GM19467 (cell line): ENCODE data around the gene ZNF543.
"Not testable (repeated sequence)": the region's sequence is repeated elsewhere in the genome, so short reads cannot be mapped to it uniquely, and the experiment has no call there.

ENCODE experiments used
- ATAC-seq: cut with Tn5 transposase; IDR thresholded peaks from one replicate; pipeline ENCODE4 v1.9.1; 2021; ENCODE audit warnings: mild to moderate bottlenecking, moderate library complexity; ENCODE audit not compliant: unreplicated experiment

Gene ZNF543

GRCh38 chr19:57320180-57321084 lies at the start of gene ZNF543:
ZNF543 (plus strand) TSS chr19:57320472; CDS start chr19:57320854, 382 bp downstream.
- ATAC-seq = peak; percentile 94

- no peak for ATAC-seq
These were observed 49.0 kb upstream of the ZNF543 start for GRCh38 chr19:57271280-57271679.

- ATAC-seq = no peak
These were observed 47.3 kb upstream of the ZNF543 start for GRCh38 chr19:57273014-57273413.

GRCh38 chr19:57276430-57276829 lies 43.8 kb upstream of the ZNF543 start:
- no peak for ATAC-seq

- ATAC-seq = not testable (repeated sequence)
These were observed 41.8 kb upstream of the ZNF543 start for GRCh38 chr19:57278481-57278880.

GRCh38 chr19:57279418-57280164 lies 40.7 kb upstream of the ZNF543 start:
- ATAC-seq = peak; percentile 59

GRCh38 chr19:57280165-57280961 lies 39.9 kb upstream of the ZNF543 start, which contains the start of gene ZNF460:
ZNF460 (plus strand) TSS chr19:57280485; CDS start chr19:57280807, 322 bp downstream.
- peak; percentile 74 for ATAC-seq

GRCh38 chr19:57280962-57281400 lies 39.3 kb upstream of the ZNF543 start:
- ATAC-seq = no peak

GRCh38 chr19:57282011-57282643 lies 38.1 kb upstream of the ZNF543 start:
- no peak for ATAC-seq

GRCh38 chr19:57288373-57288772 lies 31.9 kb upstream of the ZNF543 start:
- no peak for ATAC-seq

GRCh38 chr19:57290970-57291369 lies 29.3 kb upstream of the ZNF543 start:
- ATAC-seq = no peak

- ATAC-seq = no peak
These were observed 27.7 kb upstream of the ZNF543 start for GRCh38 chr19:57292547-57292946.

GRCh38 chr19:57293719-57294118 lies 26.6 kb upstream of the ZNF543 start:
- no peak for ATAC-seq

GRCh38 chr19:57302020-57302465 lies 18.2 kb upstream of the ZNF543 start:
- no peak for ATAC-seq

GRCh38 chr19:57302727-57303401 lies 17.4 kb upstream of the ZNF543 start:
- ATAC-seq = no peak

- ATAC-seq = no peak
These were observed 15.2 kb upstream of the ZNF543 start for GRCh38 chr19:57305056-57305455.

- no peak for ATAC-seq
These were observed 11.8 kb upstream of the ZNF543 start for GRCh38 chr19:57308514-57308913.

- ATAC-seq = no peak
These were observed 9.5 kb upstream of the ZNF543 start for GRCh38 chr19:57310792-57311191.

GRCh38 chr19:57314146-57314545 lies 6.1 kb upstream of the ZNF543 start:
- no peak for ATAC-seq

GRCh38 chr19:57317503-57317902 lies 2.8 kb upstream of the ZNF543 start:
- no peak for ATAC-seq
